Fibroblast of lung (primary cell): ENCODE measurements around the gene ABI3. TPM values are rescaled to one million over a fixed set of nuclear protein-coding genes. Genes with fewer than 3 reads are reported as not detected.

Experiments
- DNase-seq, 2 donors: peaks; one replicate each; pipeline versions ENCODE4 v3.0.0 to v3.0.0-alpha.2; 2010; ENCODE audit warnings: low read depth in 2 of 2
- H2AFZ ChIP-seq: 2 replicates; pipeline ENCODE4 v1.5.1; 2012; ENCODE audit warnings: low read length, control low read depth, inconsistent platforms
- H3K27ac ChIP-seq: 2 replicates; pipeline ENCODE4 v1.5.1; 2011; ENCODE audit warnings: low read length, control low read depth; ENCODE audit not compliant: insufficient read depth
- H3K27me3 ChIP-seq: 2 replicates; pipeline ENCODE4 v1.5.1; 2011; ENCODE audit warnings: mild to moderate bottlenecking, low read length; ENCODE audit not compliant: control insufficient read depth, insufficient read depth
- H3K36me3 ChIP-seq: 2 replicates; pipeline ENCODE4 v1.5.1; 2011; ENCODE audit warnings: low read length; ENCODE audit not compliant: control insufficient read depth, insufficient read depth
- H3K4me1 ChIP-seq: 2 replicates; pipeline ENCODE4 v1.5.1; 2011; ENCODE audit warnings: low read length; ENCODE audit not compliant: control insufficient read depth, insufficient read depth; ENCODE audit errors: extremely low read depth
- H3K4me2 ChIP-seq: 2 replicates; pipeline ENCODE4 v1.5.1; 2011; ENCODE audit warnings: low read length, control low read depth; ENCODE audit not compliant: insufficient read depth; ENCODE audit errors: extremely low read depth
- H3K4me3 ChIP-seq, 4 experiments: fragments of 200-600 bp in 1 of 4; sonication (generic) in 1 of 4; replicated peaks in 1 of 4; 2 replicates each; pipeline ENCODE4 v1.5.1; 2011 to 2016; ENCODE audit warnings: low read length in 4 of 4, low read depth in 3 of 4, mild to moderate bottlenecking in 3 of 4, control low read depth in 2 of 4, inconsistent platforms in 1 of 4, mixed read lengths in 1 of 4; ENCODE audit not compliant: insufficient read depth in 1 of 4; ENCODE audit errors: control extremely low read depth in 1 of 4
- H3K79me2 ChIP-seq: 2 replicates; pipeline ENCODE4 v1.5.1; 2012; ENCODE audit warnings: mild to moderate bottlenecking, low read length, inconsistent platforms; ENCODE audit not compliant: control insufficient read depth, insufficient read depth
- H3K9ac ChIP-seq: 2 replicates; pipeline ENCODE4 v1.5.1; 2011; ENCODE audit warnings: mild to moderate bottlenecking, low read length, control low read depth; ENCODE audit not compliant: insufficient read depth
- H3K9me3 ChIP-seq: 2 replicates; pipeline ENCODE4 v1.5.1; 2012; ENCODE audit warnings: low read depth, low read length; ENCODE audit not compliant: control insufficient read depth, insufficient read depth
- H4K20me1 ChIP-seq: 2 replicates; pipeline ENCODE4 v1.5.1; 2011; ENCODE audit warnings: low read length; ENCODE audit not compliant: control insufficient read depth, insufficient read depth; ENCODE audit errors: extremely low read depth
- EZH2 ChIP-seq: IDR thresholded peaks from 2 replicates; pipeline ENCODE4 v1.5.1; 2012; ENCODE audit warnings: low read length, control low read depth, mild to moderate bottlenecking; ENCODE audit errors: missing control alignments
- polyA plus RNA-seq, 2 donors: library from polyadenylated mRNA; depleted of rRNA in 1 of 2; stranded (reverse) in 1 of 2; unstranded in 1 of 2; fragments of >200 nt; gene quantifications; 2 replicates each; pipeline ENCODE4 v1.2.1, GENCODE V29; 2011 to 2012; ENCODE audit warnings: missing spikeins in 1 of 2
- total RNA-seq: library from RNA; depleted of rRNA; stranded (reverse); fragments of >200 nt; gene quantifications from 2 replicates; pipeline ENCODE4 v1.2.1, GENCODE V29; 2014
- TF ChIP-seq, protein P1 (sequence below), 2 donors: IDR thresholded peaks in 1 of 2; conservative IDR thresholded peaks in 1 of 2; 1 replicate in 1 of 2; 2 replicates in 1 of 2; pipeline ENCODE4 v1.5.1; 2011 to 2012; ENCODE audit warnings: low read length in 2 of 2, control low read depth in 1 of 2, inconsistent platforms in 1 of 2, low read depth in 1 of 2, mild to moderate bottlenecking in 1 of 2

The ABI3 gene
- total and polyA plus RNA-seq, 2 donors (not counting 1 experiment from before 2014, with no cell fraction given) = 1.3 TPM; not detected in 1

DNA sequence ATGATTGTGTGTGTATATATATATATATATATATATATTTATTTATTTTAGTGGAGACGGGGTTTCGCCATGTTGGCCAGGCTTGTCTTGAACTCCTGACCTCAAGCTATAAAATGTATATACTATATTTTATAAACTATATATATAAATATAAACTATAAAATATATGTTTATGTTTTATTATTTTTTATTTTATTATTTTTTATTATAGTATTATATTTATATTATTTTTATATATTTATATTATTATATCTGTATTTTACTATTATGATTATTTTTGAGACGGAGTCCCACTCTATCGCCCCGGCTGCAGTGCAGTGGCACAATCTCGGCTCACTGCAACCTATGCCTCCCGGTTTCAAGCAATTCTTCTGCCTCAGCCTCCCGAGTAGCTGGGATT, 30.5 kb downstream of the ABI3 start:
- H3K27ac ChIP-seq = no peak overlapping the region
- H3K4me1 ChIP-seq = no peaks in the 10 kb centered on the region
- DNase-seq = no peak
- H2AFZ ChIP-seq = no peak overlapping the region
- H3K27me3 ChIP-seq = no peaks in the 10 kb centered on the region
- no peaks in the 10 kb centered on the region for H3K79me2 ChIP-seq
- no peak overlapping the region for H3K9ac ChIP-seq
- no peaks in the 10 kb centered on the region for H4K20me1 ChIP-seq
- no peaks in the 10 kb centered on the region for H3K9me3 ChIP-seq
- no peaks in the 10 kb centered on the region for H3K36me3 ChIP-seq
- H3K4me3 ChIP-seq = no peak overlapping the region
- H3K4me2 ChIP-seq = no peak overlapping the region
- TF ChIP-seq EZH2 = no peak
- TF ChIP-seq, protein P1, sequence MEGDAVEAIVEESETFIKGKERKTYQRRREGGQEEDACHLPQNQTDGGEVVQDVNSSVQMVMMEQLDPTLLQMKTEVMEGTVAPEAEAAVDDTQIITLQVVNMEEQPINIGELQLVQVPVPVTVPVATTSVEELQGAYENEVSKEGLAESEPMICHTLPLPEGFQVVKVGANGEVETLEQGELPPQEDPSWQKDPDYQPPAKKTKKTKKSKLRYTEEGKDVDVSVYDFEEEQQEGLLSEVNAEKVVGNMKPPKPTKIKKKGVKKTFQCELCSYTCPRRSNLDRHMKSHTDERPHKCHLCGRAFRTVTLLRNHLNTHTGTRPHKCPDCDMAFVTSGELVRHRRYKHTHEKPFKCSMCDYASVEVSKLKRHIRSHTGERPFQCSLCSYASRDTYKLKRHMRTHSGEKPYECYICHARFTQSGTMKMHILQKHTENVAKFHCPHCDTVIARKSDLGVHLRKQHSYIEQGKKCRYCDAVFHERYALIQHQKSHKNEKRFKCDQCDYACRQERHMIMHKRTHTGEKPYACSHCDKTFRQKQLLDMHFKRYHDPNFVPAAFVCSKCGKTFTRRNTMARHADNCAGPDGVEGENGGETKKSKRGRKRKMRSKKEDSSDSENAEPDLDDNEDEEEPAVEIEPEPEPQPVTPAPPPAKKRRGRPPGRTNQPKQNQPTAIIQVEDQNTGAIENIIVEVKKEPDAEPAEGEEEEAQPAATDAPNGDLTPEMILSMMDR (conservative IDR thresholded peaks at IDR 0.05 in 1 of 2, IDR thresholded peaks at IDR 0.05 in 1 of 2; ENCODE audit: low read depth in 1 of 2, low read length in 2 of 2) = no peak

DNA sequence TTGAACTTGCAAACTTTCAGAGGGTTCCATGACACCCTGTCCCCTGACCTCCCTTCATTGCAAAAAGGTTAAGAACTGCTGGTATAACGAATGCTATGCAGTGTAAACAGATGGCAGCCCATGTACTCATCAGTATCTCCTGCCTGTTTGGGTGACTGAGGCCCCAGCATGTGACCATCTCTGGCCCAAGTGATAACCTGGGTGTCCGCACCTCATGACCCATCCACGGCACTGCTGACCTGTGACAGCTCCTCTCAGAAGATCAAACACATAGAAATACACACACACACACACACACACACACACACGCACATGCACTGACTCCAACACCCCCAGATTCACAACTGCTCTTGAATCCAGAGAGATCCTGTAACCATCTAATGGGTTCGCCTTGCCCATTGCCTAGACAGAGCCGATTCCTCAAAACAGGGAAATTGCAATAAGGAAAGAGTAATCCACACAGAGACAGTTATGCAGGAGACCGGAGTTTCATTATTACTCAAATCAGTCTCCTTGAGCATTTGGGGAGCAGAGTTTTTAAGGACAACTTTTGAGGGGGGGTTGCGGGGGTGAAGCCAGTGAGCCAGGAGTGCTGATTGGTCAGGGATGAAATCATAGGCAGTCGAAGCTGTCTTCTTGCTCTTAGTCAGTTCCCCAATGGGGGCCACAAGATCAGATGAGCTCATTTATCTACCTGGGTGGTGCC, 31.3 kb downstream of the ABI3 start:
- Histone ChIP-seq H3K27ac (no peak overlapping the region), H3K9me3 (no peaks in the 10 kb centered on the region), H3K4me1 (no peaks in the 10 kb centered on the region), H3K4me3 (no peak overlapping the region), H4K20me1 (no peaks in the 10 kb centered on the region), H3K79me2 (no peaks in the 10 kb centered on the region), H3K4me2 (no peak overlapping the region), H3K9ac (no peak overlapping the region), H2AFZ (no peak overlapping the region), H3K27me3 (no peaks in the 10 kb centered on the region), H3K36me3 (no peaks in the 10 kb centered on the region)
- TF ChIP-seq, protein P1 (conservative IDR thresholded peaks at IDR 0.05 in 1 of 2, IDR thresholded peaks at IDR 0.05 in 1 of 2; ENCODE audit: low read depth in 1 of 2, low read length in 2 of 2) = no peak
- no peak for TF ChIP-seq EZH2
- no peak for DNase-seq

DNA sequence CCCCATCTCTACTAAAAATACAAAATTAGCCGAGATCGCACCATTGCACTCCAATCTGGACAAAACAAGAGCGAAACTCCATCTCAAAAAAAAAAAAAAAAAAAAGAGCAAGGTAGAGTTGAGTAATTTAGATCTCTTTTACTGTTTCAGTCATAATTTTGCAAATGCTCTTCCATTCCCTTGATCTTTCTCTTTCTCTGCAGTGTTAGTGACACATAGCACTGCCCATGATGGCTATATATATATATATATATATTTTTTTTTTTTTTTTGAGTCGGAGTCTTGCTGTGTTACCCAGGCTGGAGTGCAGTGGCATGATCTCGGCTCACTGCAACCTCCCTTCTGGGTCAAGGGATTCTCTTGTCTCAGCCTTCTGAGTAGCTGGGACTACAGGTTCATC, 32.3 kb downstream of the ABI3 start:
- no peak overlapping the region for H2AFZ ChIP-seq
- no peak overlapping the region for H3K4me3 ChIP-seq
- H3K36me3 ChIP-seq = no peaks in the 10 kb centered on the region
- no peak overlapping the region for H3K9ac ChIP-seq
- TF ChIP-seq, protein P1 (conservative IDR thresholded peaks at IDR 0.05 in 1 of 2, IDR thresholded peaks at IDR 0.05 in 1 of 2; ENCODE audit: low read depth in 1 of 2, low read length in 2 of 2) = no peak
- no peak for TF ChIP-seq EZH2
- H3K4me2 ChIP-seq = no peak overlapping the region
- no peaks in the 10 kb centered on the region for H3K9me3 ChIP-seq
- no peaks in the 10 kb centered on the region for H3K79me2 ChIP-seq
- DNase-seq = no peak
- H3K27me3 ChIP-seq = no peaks in the 10 kb centered on the region
- no peak overlapping the region for H3K27ac ChIP-seq
- no peaks in the 10 kb centered on the region for H3K4me1 ChIP-seq
- no peaks in the 10 kb centered on the region for H4K20me1 ChIP-seq
